BLaER1 treated with 17β-estradiol and CSF1 and Interleukin-3, amounts not matched to agents 10 nM and 100 nM (cell line): Measurements from ENCODE around the gene ANAPC10.

Experiments used
- H3K27ac ChIP-seq, 11 experiments: shearing (Covaris generic); formaldehyde crosslinking; 2 replicates each; pipeline ENCODE4 v1.8.1; 2022
- H3K27me3 ChIP-seq, 11 experiments: shearing (Covaris generic); formaldehyde crosslinking; 2 replicates each; pipeline ENCODE4 v1.8.1; 2022
- H3K36me3 ChIP-seq, 11 experiments: shearing (Covaris generic); formaldehyde crosslinking; 2 replicates each; pipeline ENCODE4 v1.8.1; 2022
- H3K4me1 ChIP-seq, 10 experiments: shearing (Covaris generic); formaldehyde crosslinking; 2 replicates each; pipeline ENCODE4 v1.8.1; 2022
- H3K4me2 ChIP-seq, 11 experiments: shearing (Covaris generic); formaldehyde crosslinking; 2 replicates each; pipeline ENCODE4 v1.8.1; 2022
- H3K4me3 ChIP-seq, 10 experiments: shearing (Covaris generic); formaldehyde crosslinking; 2 replicates each; pipeline ENCODE4 v1.8.1; 2022
- H3K9ac ChIP-seq, 11 experiments: shearing (Covaris generic); formaldehyde crosslinking; 2 replicates each; pipeline ENCODE4 v1.8.1; 2022
- H3K9me3 ChIP-seq, 11 experiments: shearing (Covaris generic); formaldehyde crosslinking; replicated peaks in 1 of 11; 2 replicates each; pipeline ENCODE4 v1.8.1; 2022
- H4K20me1 ChIP-seq, 11 experiments: shearing (Covaris generic); formaldehyde crosslinking; 2 replicates each; pipeline ENCODE4 v1.8.1; 2022
- Cebpa-rat ChIP-seq, 11 experiments: shearing (Covaris generic); IDR thresholded peaks; 2 replicates each; pipeline ENCODE4 v1.8.1; 2022

The ANAPC10 gene

GRCh38 chr4:145083891-145084605 is 13.9 kb downstream of the ANAPC10 start:
- no peak overlapping the region for H3K9ac ChIP-seq
- TF ChIP-seq Cebpa-rat (IDR thresholded peaks at IDR 0.05): no peak
- H3K4me3 ChIP-seq: no peak overlapping the region
- no peak overlapping the region for H3K4me2 ChIP-seq
- no peak overlapping the region for H3K27ac ChIP-seq
- H3K4me1 ChIP-seq: peaks cover 9 to 18% (median 14%) of the 10 kb centered on the region in 10 experiments; a peak in 19 of 20 replicates
- H4K20me1 ChIP-seq: peaks cover 0 to 25% (median 0%) of the 10 kb centered on the region in 11 experiments; a peak in 7 of 22 replicates
- H3K9me3 ChIP-seq: peaks cover 0 to 13% (median 7%) of the 10 kb centered on the region in 11 experiments; a peak in 14 of 22 replicates
- H3K36me3 ChIP-seq: peaks cover 64 to 95% (median 83%) of the 10 kb centered on the region in 11 experiments
- H3K27me3 ChIP-seq: no peaks in the 10 kb centered on the region

- no peak for TF ChIP-seq Cebpa-rat (IDR thresholded peaks at IDR 0.05)
- Histone ChIP-seq H3K27ac (no peak overlapping the region), H3K4me2 (no peak overlapping the region), H3K4me3 (no peak overlapping the region), H4K20me1 (peaks cover 0 to 25% (median 0%) of the 10 kb centered on the region in 11 experiments; a peak in 8 of 22 replicates), H3K27me3 (no peaks in the 10 kb centered on the region), H3K9ac (no peak overlapping the region), H3K4me1 (peaks cover 0 to 3% (median 0%) of the 10 kb centered on the region in 10 experiments; a peak in 1 of 20 replicates), H3K9me3 (peaks cover 10 to 33% (median 25%) of the 10 kb centered on the region in 11 experiments; a peak in 18 of 22 replicates), H3K36me3 (peaks cover 66 to 96% (median 83%) of the 10 kb centered on the region in 11 experiments)
These were observed 16.2 kb downstream of the ANAPC10 start for GRCh38 chr4:145081756-145082155.

- H3K4me1 ChIP-seq: no peaks in the 10 kb centered on the region
- H3K4me3 ChIP-seq: no peak overlapping the region
- H3K9ac ChIP-seq: no peak overlapping the region
- H4K20me1 ChIP-seq: peaks cover 0 to 11% (median 8%) of the 10 kb centered on the region in 11 experiments; a peak in 10 of 22 replicates
- H3K27me3 ChIP-seq: no peaks in the 10 kb centered on the region
- H3K27ac ChIP-seq: no peak overlapping the region
- peaks cover 61 to 73% (median 70%) of the 10 kb centered on the region in 11 experiments for H3K36me3 ChIP-seq
- TF ChIP-seq Cebpa-rat (IDR thresholded peaks at IDR 0.05): no peak
- H3K9me3 ChIP-seq: peaks cover 10 to 33% (median 25%) of the 10 kb centered on the region in 11 experiments; a peak in 18 of 22 replicates
- no peak overlapping the region for H3K4me2 ChIP-seq
These were observed 21.5 kb downstream of the ANAPC10 start for GRCh38 chr4:145076469-145076855.

GRCh38 chr4:145075742-145076468 is 22.1 kb downstream of the ANAPC10 start:
- Histone ChIP-seq H3K9me3 (peaks cover 10 to 33% (median 25%) of the 10 kb centered on the region in 11 experiments; a peak in 18 of 22 replicates), H3K36me3 (peaks cover 63 to 73% (median 70%) of the 10 kb centered on the region in 11 experiments), H3K4me2 (no peak overlapping the region), H3K4me3 (no peak overlapping the region), H3K27me3 (no peaks in the 10 kb centered on the region), H3K27ac (no peak overlapping the region), H4K20me1 (peaks cover 0 to 11% (median 8%) of the 10 kb centered on the region in 11 experiments; a peak in 11 of 22 replicates), H3K9ac (no peak overlapping the region), H3K4me1 (no peaks in the 10 kb centered on the region)
- TF ChIP-seq Cebpa-rat (IDR thresholded peaks at IDR 0.05): no peak

- peaks cover 0 to 9% (median 2%) of the 10 kb centered on the region in 10 experiments; a peak in 11 of 20 replicates for H3K4me1 ChIP-seq
- H3K27me3 ChIP-seq: no peaks in the 10 kb centered on the region
- peaks cover 29 to 59% (median 43%) of the 10 kb centered on the region in 11 experiments for H3K36me3 ChIP-seq
- H3K9ac ChIP-seq: no peak overlapping the region
- TF ChIP-seq Cebpa-rat (IDR thresholded peaks at IDR 0.05): no peak
- no peak overlapping the region for H3K4me2 ChIP-seq
- H4K20me1 ChIP-seq: peaks cover 0 to 11% (median 8%) of the 10 kb centered on the region in 11 experiments; a peak in 8 of 22 replicates
- no peak overlapping the region for H3K4me3 ChIP-seq
- no peaks in the 10 kb centered on the region for H3K9me3 ChIP-seq
- no peak overlapping the region for H3K27ac ChIP-seq
These were observed 26.4 kb downstream of the ANAPC10 start for GRCh38 chr4:145071560-145071959.

GRCh38 chr4:145069361-145069760 is 28.6 kb downstream of the ANAPC10 start:
- Histone ChIP-seq H3K9ac (no peak overlapping the region), H3K9me3 (no peaks in the 10 kb centered on the region), H3K36me3 (peaks cover 11 to 37% (median 26%) of the 10 kb centered on the region in 11 experiments; a peak in 17 of 22 replicates), H3K27me3 (no peaks in the 10 kb centered on the region), H3K4me1 (peaks cover 0 to 16% (median 8%) of the 10 kb centered on the region in 10 experiments; a peak in 13 of 20 replicates), H3K4me3 (no peak overlapping the region), H4K20me1 (peaks cover 0 to 4% (median 0%) of the 10 kb centered on the region in 11 experiments; a peak in 2 of 22 replicates), H3K27ac (no peak overlapping the region), H3K4me2 (no peak overlapping the region)
- TF ChIP-seq Cebpa-rat (IDR thresholded peaks at IDR 0.05): no peak

GRCh38 chr4:145066063-145066501 is 31.9 kb downstream of the ANAPC10 start:
- H3K4me1 ChIP-seq: peaks cover 0 to 16% (median 8%) of the 10 kb centered on the region in 10 experiments; a peak in 13 of 20 replicates
- TF ChIP-seq Cebpa-rat (IDR thresholded peaks at IDR 0.05): no peak
- no peaks in the 10 kb centered on the region for H3K27me3 ChIP-seq
- peaks cover 0 to 6% (median 0%) of the 10 kb centered on the region in 11 experiments; a peak in 3 of 22 replicates for H4K20me1 ChIP-seq
- H3K36me3 ChIP-seq: peaks cover 9 to 55% (median 32%) of the 10 kb centered on the region in 11 experiments; a peak in 20 of 22 replicates
- H3K4me2 ChIP-seq: peak overlapping the region in 9 of 11 experiments; percentile 3 to 30 (median 19); a peak in 11 of 22 replicates
- no peak overlapping the region for H3K9ac ChIP-seq
- H3K9me3 ChIP-seq: no peaks in the 10 kb centered on the region
- no peak overlapping the region for H3K27ac ChIP-seq
- H3K4me3 ChIP-seq: no peak overlapping the region

- no peak for TF ChIP-seq Cebpa-rat (IDR thresholded peaks at IDR 0.05)
- H3K36me3 ChIP-seq: peaks cover 0 to 26% (median 13%) of the 10 kb centered on the region in 11 experiments; a peak in 18 of 22 replicates
- H3K27ac ChIP-seq: no peak overlapping the region
- H3K9me3 ChIP-seq: no peaks in the 10 kb centered on the region
- peaks cover 0 to 6% (median 0%) of the 10 kb centered on the region in 11 experiments; a peak in 1 of 22 replicates for H4K20me1 ChIP-seq
- no peak overlapping the region for H3K4me2 ChIP-seq
- no peak overlapping the region for H3K4me3 ChIP-seq
- H3K9ac ChIP-seq: no peak overlapping the region
- H3K4me1 ChIP-seq: peaks cover 0 to 17% (median 5%) of the 10 kb centered on the region in 10 experiments; a peak in 14 of 20 replicates
- H3K27me3 ChIP-seq: no peaks in the 10 kb centered on the region
These were observed 36.6 kb downstream of the ANAPC10 start for GRCh38 chr4:145061318-145061920.
